ENCODE data around the gene ZFAND2B. TPM values are rescaled to one million over a fixed set of nuclear protein-coding genes. Genes with fewer than 3 reads are reported as not detected.
"Not testable (repeated sequence)": the region's sequence is repeated elsewhere in the genome, so short reads cannot be mapped to it uniquely, and the experiment has no call there.

ZFAND2B gene
- total and polyA plus RNA-seq, 4 experiments from 2014 or later = 73.3 to 81.5 (median 78.0) TPM

- peaks cover 51% of the 10 kb centered on the region for H3K4me1 ChIP-seq (ENCODE audit: insufficient read depth, low read length)
- H3K27ac ChIP-seq (ENCODE audit: low read depth, low read length) = peak within 1 kb of the TSS; percentile 87
- intact Hi-C loops (cut with micrococcal nuclease) = loop anchor here (1.0 to 5.0 kb wide), 10 partner anchors 8 to 856 kb away; partner anchors contain the start of genes ANKZF1, ATG9A, CTDSP1 and DNAJB2
- Mint-ChIP-seq H3K27ac (peak within 1 kb of the TSS; percentile 92 to 97 (median 96)), H3K27me3 (no peaks in the 10 kb centered on the region), H3K36me3 (peaks cover 41 to 59% of the 10 kb centered on the region in 2 donors), H3K4me3 (peak within 1 kb of the TSS; percentile 85 to 99 (median 94)), H3K9me3 (peaks cover 0 to 4% (median 0%) of the 10 kb centered on the region in 8 donors), H3K4me1 (peaks cover 40 to 69% (median 52%) of the 10 kb centered on the region in 4 donors)
- POLR2A ChIA-PET (ENCODE audit: partially characterized antibody) = interaction anchor here (0.6 to 12.0 kb wide), 19 partner anchors 8 to 368 kb away, joined by 3 to 684 read pairs (median 12); partner anchors contain the start of genes ABCB6, ANKZF1, ATG9A and CNPPD1
- H3K9me3 ChIP-seq (ENCODE audit: control insufficient read depth in 1 of 2, low read length in 2 of 2) = no peaks in the 10 kb centered on the region
- peak; percentile 42 to 66 (median 52) for DNase-seq
- H3K27me3 ChIP-seq (ENCODE audit: insufficient read depth, low read length) = no peaks in the 10 kb centered on the region
- CTCF ChIA-PET (ENCODE audit: partially characterized antibody) = interaction anchor here (1.1 to 12.8 kb wide), 12 partner anchors 8 to 135 kb away, joined by 3 to 150 read pairs (median 10); partner anchors contain the start of genes ABCB6, ANKZF1, ATG9A and CNPPD1
- peaks cover 22% of the 10 kb centered on the region for H3K36me3 ChIP-seq (ENCODE audit: insufficient read depth, low read length)
- peak within 1 kb of the TSS; percentile 94 to 100 for H3K4me3 ChIP-seq (ENCODE audit: low read length in 2 of 2)
Observed at GRCh38 chr2:219252900-219253752, 46.5 kb downstream of the ZFAND2B start, which contains the start of gene TUBA4B. Gene TUBA4B, plus strand, starts transcription at chr2:219253243. Its CDS starts 165 bp downstream, at chr2:219253408.

GRCh38 chr2:219253753-219254589 lies 47.4 kb downstream of the ZFAND2B start, which contains the start of gene TUBA4A:
Gene TUBA4A, minus strand, starts transcription at chr2:219253918. Its CDS starts 60 bp downstream, at chr2:219253858.
- peak within 1 kb of the TSS; percentile 94 to 100 for H3K4me3 ChIP-seq (ENCODE audit: low read length in 2 of 2)
- POLR2A ChIA-PET (ENCODE audit: partially characterized antibody) = interaction anchor here (1.0 to 12.0 kb wide), 22 partner anchors 9 to 857 kb away, joined by 3 to 684 read pairs (median 12); partner anchors contain the start of genes ABCB6, ANKZF1, ATG9A and CNPPD1

GRCh38 chr2:219254590-219255201 lies 48.1 kb downstream of the ZFAND2B start:
- H3K9me3 Mint-ChIP-seq = peaks cover 0 to 4% (median 0%) of the 10 kb centered on the region in 8 donors
- peaks cover 35% of the 10 kb centered on the region for H3K4me1 ChIP-seq (ENCODE audit: insufficient read depth, low read length)
- H3K36me3 Mint-ChIP-seq = peaks cover 27 to 46% of the 10 kb centered on the region in 2 donors
- H3K27ac ChIP-seq (ENCODE audit: low read depth, low read length) = peak overlapping the region; percentile 87
- H3K27ac Mint-ChIP-seq = peak overlapping the region; percentile 90 to 98 (median 96)
- H3K36me3 ChIP-seq (ENCODE audit: insufficient read depth, low read length) = peaks cover 22% of the 10 kb centered on the region
- peak; percentile 68 to 80 (median 71) for DNase-seq
- H3K4me3 Mint-ChIP-seq = peak overlapping the region; percentile 84 to 98 (median 90)
- CTCF ChIA-PET (ENCODE audit: partially characterized antibody) = interaction anchor here (0.6 to 12.8 kb wide), 19 partner anchors 9 to 378 kb away, joined by 3 to 150 read pairs (median 5); partner anchors contain the start of genes ANKZF1, ATG9A, CNPPD1 and DNAJB2
- intact Hi-C loops (cut with micrococcal nuclease) = loop anchor here (5.0 kb wide), 1 partner anchor 857 kb away; the partner anchor contains the start of gene CTDSP1
- POLR2A ChIA-PET (ENCODE audit: partially characterized antibody) = interaction anchor here (0.8 to 12.0 kb wide), 22 partner anchors 8 to 858 kb away, joined by 3 to 684 read pairs (median 12); partner anchors contain the start of genes ABCB6, ANKZF1, ATG9A and CNPPD1
- peaks cover 28 to 53% (median 40%) of the 10 kb centered on the region in 4 donors for H3K4me1 Mint-ChIP-seq
- no peaks in the 10 kb centered on the region for H3K9me3 ChIP-seq (ENCODE audit: control insufficient read depth in 1 of 2, low read length in 2 of 2)
- peak overlapping the region; percentile 94 to 100 for H3K4me3 ChIP-seq (ENCODE audit: low read length in 2 of 2)
- peaks cover under 1% of the 10 kb centered on the region in 2 donors for H3K27me3 Mint-ChIP-seq
- H3K27me3 ChIP-seq (ENCODE audit: insufficient read depth, low read length) = no peaks in the 10 kb centered on the region

More at GRCh38 chr2:219253753-219254589, 47.4 kb downstream of the ZFAND2B start, which contains the start of gene TUBA4A:
- Mint-ChIP-seq H3K4me1 (peaks cover 34 to 60% (median 45%) of the 10 kb centered on the region in 4 donors), H3K27ac (peak within 1 kb of the TSS; percentile 92 to 98 (median 97)), H3K4me3 (peak within 1 kb of the TSS; percentile 85 to 99 (median 94)), H3K36me3 (peaks cover 34 to 53% of the 10 kb centered on the region in 2 donors), H3K9me3 (peaks cover 0 to 4% (median 0%) of the 10 kb centered on the region in 8 donors), H3K27me3 (no peaks in the 10 kb centered on the region)
- DNase-seq = peak; percentile 89 to 90 (median 90)
- peak within 1 kb of the TSS; percentile 87 for H3K27ac ChIP-seq (ENCODE audit: low read depth, low read length)
- CTCF ChIA-PET (ENCODE audit: partially characterized antibody) = interaction anchor here (0.6 to 12.8 kb wide), 18 partner anchors 8 to 134 kb away, joined by 3 to 150 read pairs (median 5); partner anchors contain the start of genes ANKZF1, ATG9A, CNPPD1 and DNAJB2
- no peaks in the 10 kb centered on the region for H3K27me3 ChIP-seq (ENCODE audit: insufficient read depth, low read length)
- peaks cover 42% of the 10 kb centered on the region for H3K4me1 ChIP-seq (ENCODE audit: insufficient read depth, low read length)
- intact Hi-C loops (cut with micrococcal nuclease) = loop anchor here (1.0 to 5.0 kb wide), 10 partner anchors 9 to 857 kb away; partner anchors contain the start of genes ANKZF1, ATG9A, CTDSP1 and DNAJB2
- H3K36me3 ChIP-seq (ENCODE audit: insufficient read depth, low read length) = peaks cover 22% of the 10 kb centered on the region
- no peaks in the 10 kb centered on the region for H3K9me3 ChIP-seq (ENCODE audit: control insufficient read depth in 1 of 2, low read length in 2 of 2)

GRCh38 chr2:219258942-219259341 lies 52.4 kb downstream of the ZFAND2B start:
- H3K9me3 ChIP-seq (ENCODE audit: control insufficient read depth in 1 of 2, low read length in 2 of 2); intact Hi-C loops (cut with micrococcal nuclease): not testable (repeated sequence)
- POLR2A ChIA-PET (ENCODE audit: partially characterized antibody) = interaction anchor here (1.2 to 2.2 kb wide), 4 partner anchors 9 to 83 kb away, joined by 3 to 11 read pairs (median 6); partner anchors contain the start of genes ANKZF1, ATG9A, CNPPD1 and DNAJB2

More at GRCh38 chr2:219258942-219259341, 52.4 kb downstream of the ZFAND2B start:
- H3K4me3 Mint-ChIP-seq; H3K27ac Mint-ChIP-seq; H3K4me3 ChIP-seq (ENCODE audit: low read length in 2 of 2); H3K36me3 Mint-ChIP-seq; H3K27ac ChIP-seq (ENCODE audit: low read depth, low read length); DNase-seq; H3K36me3 ChIP-seq (ENCODE audit: insufficient read depth, low read length); H3K27me3 ChIP-seq (ENCODE audit: insufficient read depth, low read length); H3K27me3 Mint-ChIP-seq; H3K4me1 ChIP-seq (ENCODE audit: insufficient read depth, low read length); H3K9me3 Mint-ChIP-seq: not testable (repeated sequence)
- H3K4me1 Mint-ChIP-seq = peaks cover 8 to 18% (median 12%) of the 10 kb centered on the region in 4 donors
- CTCF ChIA-PET (ENCODE audit: partially characterized antibody) = interaction anchor here (1.1 to 3.3 kb wide), 5 partner anchors 10 to 83 kb away, joined by 3 to 31 read pairs (median 7); partner anchors contain the start of gene DNAJB2

Other genes starting within 250 kb of the ZFAND2B start
- gene CDK5R2, start 247.1 kb upstream of the ZFAND2B start, total RNA-seq = not detected
- not detected for gene CDK5R2, start 247.1 kb upstream of the ZFAND2B start, polyA plus RNA-seq
- gene FEV, start 221.6 kb upstream of the ZFAND2B start, total RNA-seq = not detected
- gene FEV, start 221.6 kb upstream of the ZFAND2B start, polyA plus RNA-seq = not detected
- not detected for gene CRYBA2, start 213.4 kb upstream of the ZFAND2B start, total RNA-seq
- not detected for gene CRYBA2, start 213.4 kb upstream of the ZFAND2B start, polyA plus RNA-seq
- gene CFAP65, start 165.3 kb upstream of the ZFAND2B start, total RNA-seq = not detected
- not detected for gene CFAP65, start 165.3 kb upstream of the ZFAND2B start, polyA plus RNA-seq
- under 1 TPM in 1 of 2 experiments, not detected in 1; 0.17 TPM for gene IHH, start 145.9 kb upstream of the ZFAND2B start, total RNA-seq
- not detected for gene IHH, start 145.9 kb upstream of the ZFAND2B start, polyA plus RNA-seq
- gene NHEJ1, start 46.0 kb upstream of the ZFAND2B start, total RNA-seq = 10 to 100 TPM; 14.1 to 15.5 TPM
- gene NHEJ1, start 46.0 kb upstream of the ZFAND2B start, polyA plus RNA-seq = 10 to 100 TPM; 25.5 to 27.5 TPM
- gene SLC23A3, start 36.8 kb upstream of the ZFAND2B start, total RNA-seq = 10 to 100 TPM; 11.8 to 12.1 TPM
- not detected for gene SLC23A3, start 36.8 kb upstream of the ZFAND2B start, polyA plus RNA-seq
- gene CNPPD1, start 29.9 kb upstream of the ZFAND2B start, total RNA-seq = 10 to 100 TPM; 79.3 to 83.3 TPM
- gene CNPPD1, start 29.9 kb upstream of the ZFAND2B start, polyA plus RNA-seq = 10 to 100 TPM; 76.5 to 82.2 TPM
- gene RETREG2, start 28.5 kb upstream of the ZFAND2B start, total RNA-seq = 100 to 1,000 TPM; 123 to 128 TPM
- gene RETREG2, start 28.5 kb upstream of the ZFAND2B start, polyA plus RNA-seq = 10 to 100 TPM; 76.5 to 82.2 TPM
- 10 to 100 TPM; 10.7 to 11.1 TPM for gene ABCB6, start 12.2 kb downstream of the ZFAND2B start, total RNA-seq
- gene ABCB6, start 12.2 kb downstream of the ZFAND2B start, polyA plus RNA-seq = 1 to 10 TPM; 1.4 to 4.3 TPM
- gene ATG9A, start 22.9 kb downstream of the ZFAND2B start, total RNA-seq = 10 to 100 TPM; 48.7 to 53.0 TPM
- gene ATG9A, start 22.9 kb downstream of the ZFAND2B start, polyA plus RNA-seq = 10 to 100 TPM; 10.3 to 27.8 TPM
- 100 to 1,000 TPM; 244 to 260 TPM for gene ANKZF1, start 23.0 kb downstream of the ZFAND2B start, total RNA-seq
- gene ANKZF1, start 23.0 kb downstream of the ZFAND2B start, polyA plus RNA-seq = 10 to 100 TPM; 22.1 to 49.5 TPM
- 1 to 10 TPM; 1.5 to 2.5 TPM for gene GLB1L, start 38.7 kb downstream of the ZFAND2B start, total RNA-seq
- under 1 TPM; 0.26 to 0.68 TPM for gene GLB1L, start 38.7 kb downstream of the ZFAND2B start, polyA plus RNA-seq
- gene STK16, start 38.7 kb downstream of the ZFAND2B start, total RNA-seq = 10 to 100 TPM; 19.3 to 21.1 TPM
- gene STK16, start 38.7 kb downstream of the ZFAND2B start, polyA plus RNA-seq = 10 to 100 TPM; 15.3 to 15.4 TPM
- gene TUBA4B, start 46.5 kb downstream of the ZFAND2B start, total RNA-seq = not detected
- not detected for gene TUBA4B, start 46.5 kb downstream of the ZFAND2B start, polyA plus RNA-seq
- gene TUBA4A, start 47.1 kb downstream of the ZFAND2B start, total RNA-seq = 100 to 1,000 TPM; 242 to 259 TPM
- gene TUBA4A, start 47.1 kb downstream of the ZFAND2B start, polyA plus RNA-seq = 100 to 1,000 TPM; 157 to 268 TPM
- gene DNAJB2, start 72.6 kb downstream of the ZFAND2B start, total RNA-seq = 100 to 1,000 TPM; 110 to 117 TPM
- 1 to 10 TPM; 4.1 to 6.8 TPM for gene DNAJB2, start 72.6 kb downstream of the ZFAND2B start, polyA plus RNA-seq
- gene PTPRN, start 102.6 kb downstream of the ZFAND2B start, total RNA-seq = not detected
- gene PTPRN, start 102.6 kb downstream of the ZFAND2B start, polyA plus RNA-seq = under 1 TPM in 1 of 2 donors, not detected in 1; 0.31 TPM
- not detected for gene RESP18, start 126.0 kb downstream of the ZFAND2B start, total RNA-seq
- not detected for gene RESP18, start 126.0 kb downstream of the ZFAND2B start, polyA plus RNA-seq
- gene DNPEP, start 181.1 kb downstream of the ZFAND2B start, total RNA-seq = 10 to 100 TPM; 70.4 to 75.9 TPM
- gene DNPEP, start 181.1 kb downstream of the ZFAND2B start, polyA plus RNA-seq = 10 to 100 TPM; 57.8 to 73.3 TPM
- not detected for gene DES, start 211.6 kb downstream of the ZFAND2B start, total RNA-seq
- gene DES, start 211.6 kb downstream of the ZFAND2B start, polyA plus RNA-seq = not detected
- 1 to 10 TPM; 8.8 to 9.0 TPM for gene SPEG, start 228.1 kb downstream of the ZFAND2B start, total RNA-seq
- gene SPEG, start 228.1 kb downstream of the ZFAND2B start, polyA plus RNA-seq = under 1 TPM; 0.15 to 0.20 TPM

All from CD4-positive, alpha-beta memory T cell (primary cell).